ENCODE results near the gene CEP135.

DNA sequence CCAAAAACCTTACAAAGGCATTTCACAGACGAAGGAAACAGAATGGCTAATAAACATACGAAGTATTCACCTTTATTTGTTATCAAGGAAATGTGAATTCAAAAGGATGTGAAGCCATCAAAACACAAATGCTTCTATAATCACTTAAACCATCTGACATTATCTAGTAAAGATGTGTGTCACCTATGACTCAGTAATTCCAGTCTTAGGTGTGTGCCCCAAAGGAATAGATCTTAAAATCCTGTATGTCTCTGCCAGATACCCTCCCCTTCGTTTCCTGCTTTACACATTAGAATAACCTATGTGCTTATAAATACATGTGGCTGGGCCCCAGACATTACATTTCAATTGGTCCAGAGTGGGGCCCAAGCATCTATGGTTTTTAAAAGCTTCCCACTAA lies 41.8 kb upstream of the CEP135 start:
- TF ChIP-seq TAF1 (IDR thresholded peaks at IDR 0.05; ENCODE audit: low read depth) (no peak), EZH2 (IDR thresholded peaks at IDR 0.05; ENCODE audit: borderline replicate concordance, insufficient read depth, low read length, poor library complexity, severe bottlenecking) (no peak)
